HG02759 (cell line): ENCODE data around the gene IPO13.

Experiments used
- ATAC-seq: cut with Tn5 transposase; IDR thresholded peaks from one replicate; pipeline ENCODE4 v1.9.1; 2021; ENCODE audit warnings: mild to moderate bottlenecking, moderate library complexity; ENCODE audit not compliant: unreplicated experiment

IPO13 gene

DNA sequence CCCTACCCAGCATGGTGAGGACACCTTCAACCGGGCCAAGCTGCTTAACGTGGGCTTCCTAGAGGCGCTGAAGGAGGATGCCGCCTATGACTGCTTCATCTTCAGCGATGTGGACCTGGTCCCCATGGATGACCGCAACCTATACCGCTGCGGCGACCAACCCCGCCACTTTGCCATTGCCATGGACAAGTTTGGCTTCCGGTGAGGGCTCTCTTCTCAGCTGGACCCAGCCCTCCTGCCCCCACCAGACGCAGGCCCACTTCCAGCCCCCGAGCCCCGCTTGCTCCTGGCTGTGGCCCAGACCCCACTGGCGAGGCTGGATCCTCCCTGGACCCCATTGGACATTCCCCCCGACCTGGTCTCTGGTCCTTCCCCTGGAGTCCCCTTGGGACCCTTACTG lies 38.1 kb downstream of the IPO13 start:
- no peak for ATAC-seq

- no peak for ATAC-seq
These were observed 39.3 kb downstream of the IPO13 start for GRCh38 chr1:43985984-43986595.

- ATAC-seq = no peak
These were observed 40.0 kb downstream of the IPO13 start for GRCh38 chr1:43986712-43987111.

DNA sequence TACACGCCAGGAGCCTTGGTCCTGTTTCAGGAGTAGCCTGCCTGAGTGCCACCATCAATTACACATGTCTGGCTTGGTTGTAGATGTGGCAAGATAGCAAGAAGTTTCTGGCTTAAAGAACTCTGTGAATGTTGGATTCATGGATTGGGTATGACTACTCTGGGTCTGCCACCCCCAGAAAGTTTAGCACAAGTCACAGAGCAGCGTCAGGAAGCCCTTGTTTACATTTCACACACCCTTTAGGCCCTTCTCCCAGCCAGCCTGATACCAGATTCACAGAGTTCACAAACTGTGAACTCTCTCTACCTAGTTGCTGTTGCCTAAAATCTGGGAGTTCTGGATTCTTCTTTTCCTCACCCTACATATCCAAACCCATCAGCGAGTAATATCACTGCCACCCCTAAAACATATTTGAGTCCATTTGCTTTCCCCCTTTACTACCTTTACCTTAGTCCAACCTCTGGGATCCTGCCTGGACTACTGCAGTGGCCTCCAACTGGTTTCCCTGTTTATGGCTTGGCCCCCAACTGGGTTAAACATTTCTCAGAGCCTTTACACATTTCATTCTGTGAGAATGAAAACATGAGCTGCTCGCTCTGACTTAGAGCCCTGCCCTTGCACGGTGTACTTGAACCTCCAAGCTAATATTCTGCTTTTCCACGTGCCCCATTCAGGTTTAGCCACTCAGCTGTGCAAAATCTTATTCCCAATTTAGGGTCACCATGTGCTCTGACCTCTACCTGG lies 40.6 kb downstream of the IPO13 start:
- ATAC-seq = no peak

DNA sequence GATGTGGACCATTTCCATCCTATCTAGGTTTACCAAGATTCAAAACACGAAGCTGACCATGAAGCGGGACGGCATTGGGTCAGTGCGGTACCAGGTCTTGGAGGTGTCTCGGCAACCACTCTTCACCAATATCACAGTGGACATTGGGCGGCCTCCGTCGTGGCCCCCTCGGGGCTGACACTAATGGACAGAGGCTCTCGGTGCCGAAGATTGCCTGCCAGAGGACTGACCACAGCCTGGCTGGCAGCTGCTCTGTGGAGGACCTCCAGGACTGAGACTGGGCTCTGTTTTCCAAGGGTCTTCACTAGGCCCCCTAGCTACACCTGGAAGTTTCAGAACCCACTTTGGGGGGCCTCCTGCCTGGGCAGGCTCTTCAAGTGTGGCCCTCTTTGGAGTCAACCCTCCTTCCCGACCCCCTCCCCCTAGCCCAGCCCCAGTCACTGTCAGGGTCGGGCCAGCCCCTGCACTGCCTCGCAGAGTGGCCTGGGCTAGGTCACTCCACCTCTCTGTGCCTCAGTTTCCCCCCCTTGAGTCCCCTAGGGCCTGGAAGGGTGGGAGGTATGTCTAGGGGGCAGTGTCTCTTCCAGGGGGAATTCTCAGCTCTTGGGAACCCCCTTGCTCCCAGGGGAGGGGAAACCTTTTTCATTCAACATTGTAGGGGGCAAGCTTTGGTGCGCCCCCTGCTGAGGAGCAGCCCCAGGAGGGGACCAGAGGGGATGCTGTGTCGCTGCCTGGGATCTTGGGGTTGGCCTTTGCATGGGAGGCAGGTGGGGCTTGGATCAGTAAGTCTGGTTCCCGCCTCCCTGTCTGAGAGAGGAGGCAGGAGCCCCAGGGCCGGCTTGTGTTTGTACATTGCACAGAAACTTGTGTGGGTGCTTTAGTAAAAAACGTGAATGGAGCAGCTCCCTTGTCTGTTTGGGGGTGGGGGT lies 43.8 kb downstream of the IPO13 start:
- ATAC-seq = no peak

- no peak for ATAC-seq
These were observed 44.4 kb downstream of the IPO13 start for GRCh38 chr1:43991200-43991475.

DNA sequence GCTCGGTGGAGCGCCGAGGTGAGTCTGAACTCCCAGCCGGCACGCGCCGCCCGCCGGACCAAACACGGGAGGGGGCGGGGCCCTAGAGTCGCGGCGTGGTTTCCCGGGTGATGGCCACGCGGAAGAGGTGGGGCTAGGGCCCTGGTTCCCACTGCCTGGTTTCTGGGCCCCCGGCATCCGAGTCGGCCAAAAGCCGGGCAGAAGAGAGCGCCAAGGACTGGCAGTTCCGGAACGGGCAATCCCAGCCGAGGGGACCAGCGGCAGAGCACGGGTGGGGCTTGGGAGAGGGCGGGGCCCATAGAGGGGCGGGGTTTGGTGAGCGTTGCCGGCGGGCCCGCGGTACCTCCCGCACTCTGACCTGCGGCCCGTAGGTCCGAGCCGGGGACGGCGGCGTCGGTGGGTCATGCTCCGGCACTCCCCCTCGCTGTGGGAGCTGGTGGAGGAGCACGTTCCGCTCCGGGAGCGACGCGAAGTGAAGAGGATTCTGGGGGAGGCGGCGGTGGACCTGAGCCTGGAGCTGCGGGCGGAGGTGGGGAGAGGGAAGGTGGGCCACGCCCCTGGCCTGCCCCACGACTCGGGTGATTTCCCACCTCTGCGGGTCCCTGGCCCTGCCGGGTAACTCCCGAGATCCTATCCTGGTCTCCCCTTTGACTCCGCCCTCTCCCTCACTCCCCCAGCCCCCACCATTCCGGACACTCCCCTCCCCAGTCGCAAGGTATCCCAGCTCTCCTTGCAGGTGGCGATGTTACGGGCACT lies 44.9 kb downstream of the IPO13 start, which contains the start of gene CCDC24:
CCDC24 (plus strand) TSS at position 124 of the 756 bp plus-strand sequence; CDS start at position 404, 280 bp downstream.
- ATAC-seq = peak; percentile 84

- no peak for ATAC-seq
These were observed 45.7 kb downstream of the IPO13 start for GRCh38 chr1:43992232-43992995.

- ATAC-seq = no peak
These were observed 46.6 kb downstream of the IPO13 start for GRCh38 chr1:43993206-43993914.

GRCh38 chr1:43994071-43994470 lies 47.3 kb downstream of the IPO13 start:
- ATAC-seq = no peak

- ATAC-seq = no peak
These were observed 48.3 kb downstream of the IPO13 start for GRCh38 chr1:43994794-43995790.

DNA sequence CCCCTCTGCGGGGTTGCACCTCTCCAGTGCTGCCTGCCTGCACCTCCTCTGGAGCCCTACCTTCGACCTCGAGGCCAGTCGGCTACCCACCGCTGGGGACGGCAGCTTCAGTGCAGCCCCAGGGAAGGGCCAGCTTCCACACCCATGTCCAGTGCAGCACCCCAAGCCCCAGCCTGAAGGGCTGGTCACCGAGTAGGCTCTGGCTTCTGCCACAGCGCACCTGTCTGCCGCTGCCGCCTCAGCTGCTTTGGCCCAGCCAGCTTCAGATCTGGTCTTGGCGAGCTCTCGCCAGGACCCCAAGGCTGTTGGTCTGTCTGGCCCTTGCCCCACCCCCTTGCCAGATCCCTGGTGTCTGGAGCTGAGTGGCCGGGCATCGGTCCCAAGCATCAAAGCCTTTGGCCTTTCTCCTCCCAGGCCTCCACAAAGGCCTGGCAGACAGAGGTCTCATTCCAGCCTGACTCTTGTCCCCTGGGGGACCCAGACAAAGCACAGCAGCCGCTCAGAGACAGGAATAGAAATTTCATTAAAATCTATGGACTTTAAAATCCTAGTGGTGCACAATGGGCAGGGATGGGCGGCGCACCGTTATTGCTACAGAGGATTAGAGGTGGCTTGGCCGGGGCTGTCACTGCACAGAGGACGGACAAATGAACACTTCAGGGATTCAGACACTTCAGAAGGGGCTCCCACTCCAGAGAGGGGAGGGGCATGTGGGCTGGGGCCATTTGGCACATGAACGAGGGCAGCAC lies 49.4 kb downstream of the IPO13 start:
- no peak for ATAC-seq

- no peak for ATAC-seq
These were observed 50.0 kb downstream of the IPO13 start for GRCh38 chr1:43996733-43997115.

GRCh38 chr1:43997295-43997999 lies 50.7 kb downstream of the IPO13 start:
- ATAC-seq = no peak

DNA sequence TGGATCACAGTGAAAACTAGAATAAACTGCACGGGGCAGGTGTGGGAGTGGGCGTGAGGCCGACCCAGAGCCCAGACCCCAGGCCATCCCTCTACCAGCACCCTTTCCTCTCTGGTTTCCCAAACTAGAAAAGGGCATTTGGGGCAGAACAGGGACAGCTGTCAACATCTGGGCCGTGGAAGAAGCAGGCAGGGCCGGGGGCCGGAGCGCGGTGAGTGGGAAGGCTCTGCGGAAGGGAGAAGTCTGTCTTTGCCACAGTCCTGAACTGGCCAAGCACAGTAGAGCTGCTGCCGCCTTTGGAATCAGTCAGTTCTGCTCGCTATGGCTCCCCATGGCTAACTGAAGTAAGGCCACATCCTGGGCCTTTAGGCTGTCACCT lies 51.2 kb downstream of the IPO13 start:
- no peak for ATAC-seq

GRCh38 chr1:43999455-43999854 lies 52.7 kb downstream of the IPO13 start:
- ATAC-seq = no peak

DNA sequence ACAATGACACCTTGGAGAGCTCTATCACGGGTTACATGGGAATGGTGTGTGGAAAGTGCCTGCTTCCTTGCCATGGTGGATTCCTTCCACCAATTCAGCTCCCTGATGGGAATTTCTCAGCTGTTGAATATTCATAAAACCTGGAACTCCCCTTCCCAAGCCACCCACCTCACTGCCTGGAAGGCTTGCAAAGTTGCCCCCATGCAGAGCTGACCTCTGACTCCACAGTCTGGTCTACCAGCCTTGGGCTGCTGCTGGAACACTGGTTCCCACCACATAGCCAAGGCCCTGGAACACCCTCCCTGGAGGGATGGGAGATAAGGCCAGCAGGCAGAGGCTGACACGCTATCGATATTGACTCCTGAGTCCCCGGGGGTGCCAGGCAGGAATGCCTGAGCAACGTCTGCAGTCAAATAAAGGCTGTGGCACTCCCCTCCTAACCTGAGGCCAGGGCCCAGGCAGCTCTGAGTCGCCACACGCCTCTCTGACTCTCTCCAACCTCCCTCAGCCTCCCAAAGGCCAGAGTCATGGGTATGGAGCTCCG lies 53.4 kb downstream of the IPO13 start:
- ATAC-seq = no peak
